SK-N-MC (cell line): ENCODE results near the gene OLFML1.

ENCODE experiments used
- EZH2 ChIP-seq: fragments of 200-600 bp; sonication (generic); IDR thresholded peaks from one replicate; pipeline ENCODE4 v1.6.1; 2017; ENCODE audit warnings: antibody characterized with exemption
- POLR2AphosphoS5 ChIP-seq: IDR thresholded peaks from 2 replicates; pipeline ENCODE4 v1.6.1; 2012; ENCODE audit warnings: mild to moderate bottlenecking, low read depth, low read length, borderline replicate concordance

GRCh38 chr11:7493670-7494069, 8.4 kb downstream of the OLFML1 start:
- TF ChIP-seq EZH2 (no peak), POLR2AphosphoS5 (no peak)
